GM03348 (cell line): Measurements from ENCODE around the gene RIF1.

Experiments used
- DNase-seq: peaks from one replicate; pipeline ENCODE4 v3.0.0; 2012; ENCODE audit warnings: low spot score

Gene RIF1, protein sequence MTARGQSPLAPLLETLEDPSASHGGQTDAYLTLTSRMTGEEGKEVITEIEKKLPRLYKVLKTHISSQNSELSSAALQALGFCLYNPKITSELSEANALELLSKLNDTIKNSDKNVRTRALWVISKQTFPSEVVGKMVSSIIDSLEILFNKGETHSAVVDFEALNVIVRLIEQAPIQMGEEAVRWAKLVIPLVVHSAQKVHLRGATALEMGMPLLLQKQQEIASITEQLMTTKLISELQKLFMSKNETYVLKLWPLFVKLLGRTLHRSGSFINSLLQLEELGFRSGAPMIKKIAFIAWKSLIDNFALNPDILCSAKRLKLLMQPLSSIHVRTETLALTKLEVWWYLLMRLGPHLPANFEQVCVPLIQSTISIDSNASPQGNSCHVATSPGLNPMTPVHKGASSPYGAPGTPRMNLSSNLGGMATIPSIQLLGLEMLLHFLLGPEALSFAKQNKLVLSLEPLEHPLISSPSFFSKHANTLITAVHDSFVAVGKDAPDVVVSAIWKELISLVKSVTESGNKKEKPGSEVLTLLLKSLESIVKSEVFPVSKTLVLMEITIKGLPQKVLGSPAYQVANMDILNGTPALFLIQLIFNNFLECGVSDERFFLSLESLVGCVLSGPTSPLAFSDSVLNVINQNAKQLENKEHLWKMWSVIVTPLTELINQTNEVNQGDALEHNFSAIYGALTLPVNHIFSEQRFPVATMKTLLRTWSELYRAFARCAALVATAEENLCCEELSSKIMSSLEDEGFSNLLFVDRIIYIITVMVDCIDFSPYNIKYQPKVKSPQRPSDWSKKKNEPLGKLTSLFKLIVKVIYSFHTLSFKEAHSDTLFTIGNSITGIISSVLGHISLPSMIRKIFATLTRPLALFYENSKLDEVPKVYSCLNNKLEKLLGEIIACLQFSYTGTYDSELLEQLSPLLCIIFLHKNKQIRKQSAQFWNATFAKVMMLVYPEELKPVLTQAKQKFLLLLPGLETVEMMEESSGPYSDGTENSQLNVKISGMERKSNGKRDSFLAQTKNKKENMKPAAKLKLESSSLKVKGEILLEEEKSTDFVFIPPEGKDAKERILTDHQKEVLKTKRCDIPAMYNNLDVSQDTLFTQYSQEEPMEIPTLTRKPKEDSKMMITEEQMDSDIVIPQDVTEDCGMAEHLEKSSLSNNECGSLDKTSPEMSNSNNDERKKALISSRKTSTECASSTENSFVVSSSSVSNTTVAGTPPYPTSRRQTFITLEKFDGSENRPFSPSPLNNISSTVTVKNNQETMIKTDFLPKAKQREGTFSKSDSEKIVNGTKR (N-terminal part only)

DNA sequence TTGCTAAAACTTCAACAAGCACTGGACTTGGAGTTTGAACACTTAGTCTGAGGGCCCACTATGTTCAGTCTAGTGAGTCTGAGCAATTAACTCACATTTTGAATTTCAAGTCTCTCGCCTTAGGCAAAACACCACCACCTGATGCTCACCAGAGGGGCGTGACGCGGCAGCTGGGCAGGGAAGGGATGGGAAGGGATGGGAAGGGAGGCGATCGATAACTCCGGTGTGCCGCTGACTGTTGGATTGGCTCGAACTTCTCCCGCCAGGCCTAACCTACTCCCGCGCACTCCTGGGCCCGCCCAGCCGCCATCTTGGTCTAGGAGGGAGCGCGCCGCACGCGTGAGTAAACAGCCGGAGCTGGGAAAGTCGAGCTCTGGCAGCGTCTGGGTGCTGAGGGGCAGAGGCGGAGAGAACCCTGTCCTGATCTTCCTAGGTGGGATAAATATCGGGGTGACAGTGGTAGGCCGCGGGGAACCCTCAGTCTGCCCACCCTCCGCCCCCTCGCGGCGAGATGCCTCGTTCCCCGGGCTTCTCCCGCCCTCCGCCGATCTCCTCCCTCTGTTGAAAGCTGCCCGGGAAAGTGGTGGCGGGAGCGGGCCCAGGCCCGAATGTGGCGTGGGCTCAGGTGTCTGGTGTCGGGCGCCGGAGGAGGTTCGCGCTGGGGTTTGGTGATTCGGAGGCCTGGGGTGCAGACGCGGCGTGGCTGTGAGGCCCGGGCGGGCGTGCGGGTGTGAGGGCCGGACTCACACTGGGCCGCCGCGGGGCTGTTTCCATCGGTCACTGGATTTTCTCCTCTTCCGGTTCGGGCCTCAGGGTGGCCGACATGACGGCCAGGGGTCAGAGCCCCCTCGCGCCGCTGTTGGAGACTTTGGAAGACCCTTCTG, at the start of gene RIF1:
Gene RIF1 (plus strand): TSS at position 302 of the 884 bp plus-strand sequence. CDS start 522 bp downstream, at position 824.
- DNase-seq, result peak; percentile 96

DNA sequence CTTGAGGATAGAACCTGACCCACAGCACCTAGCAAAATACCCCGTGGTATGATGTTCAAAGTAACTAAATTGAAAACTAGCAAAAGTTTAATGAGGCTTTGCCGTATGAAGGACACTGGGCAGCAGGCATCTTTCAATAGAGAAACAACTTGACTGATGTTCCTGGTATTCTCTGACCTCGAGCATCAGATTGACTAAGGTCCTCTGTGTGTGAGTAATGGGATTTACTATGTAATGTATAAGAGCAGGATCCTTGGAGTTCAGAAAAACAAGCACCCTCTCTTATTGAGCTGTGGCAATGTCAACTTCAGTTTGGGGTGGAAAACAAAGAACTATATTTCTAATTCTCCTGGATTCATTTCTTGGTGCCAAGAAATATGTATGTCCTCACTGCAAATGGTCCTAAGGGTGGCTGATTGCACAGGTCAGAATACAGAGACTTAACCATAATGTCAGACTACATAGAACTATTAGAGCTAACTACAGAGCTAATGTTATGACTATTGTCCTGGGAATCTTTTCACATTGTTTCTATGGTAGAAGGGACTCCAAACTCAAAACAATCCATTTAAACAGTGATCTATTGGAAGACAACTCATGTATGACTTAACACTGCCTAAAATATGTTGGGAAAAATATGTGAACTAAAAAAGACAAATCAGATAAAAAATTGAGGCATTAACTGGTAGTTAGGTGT, 47.9 kb upstream of the RIF1 start:
- DNase-seq, result peak; percentile 36

DNA sequence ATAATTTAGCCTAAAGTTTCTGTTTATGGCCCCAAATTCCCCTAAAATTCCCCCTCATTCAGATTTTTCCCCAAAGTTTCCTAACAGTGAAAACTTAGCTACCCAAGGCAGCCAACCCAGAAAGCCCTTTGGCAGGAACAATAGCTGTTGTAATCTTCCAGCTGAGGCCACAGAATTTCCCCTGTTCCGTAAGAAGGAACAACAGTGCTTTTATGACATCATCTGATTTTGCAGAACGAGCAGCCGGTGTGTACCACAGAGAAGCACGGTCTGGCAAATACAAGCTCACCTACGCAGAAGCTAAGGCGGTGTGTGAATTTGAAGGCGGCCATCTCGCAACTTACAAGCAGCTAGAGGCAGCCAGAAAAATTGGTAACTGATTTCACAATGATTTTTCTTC, 46.0 kb upstream of the RIF1 start:
- no peak for DNase-seq

DNA sequence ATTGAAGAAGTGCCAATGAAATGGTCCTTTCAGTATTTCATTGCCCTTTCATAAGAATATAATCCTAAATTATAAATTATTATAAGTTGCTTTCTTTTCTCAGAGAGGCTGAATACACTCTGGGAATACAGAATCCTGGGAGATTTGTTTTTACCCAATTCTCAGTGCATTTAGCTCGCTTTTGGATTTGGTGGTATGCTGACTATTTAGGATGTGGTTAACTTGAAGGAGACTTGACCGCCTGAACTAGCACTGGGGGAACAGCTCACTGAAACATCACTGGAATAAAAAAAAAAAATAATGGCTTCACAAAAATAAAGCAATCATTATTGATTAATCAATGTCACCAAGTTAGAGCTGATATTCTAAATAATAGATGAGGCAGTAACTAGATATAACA, 42.1 kb upstream of the RIF1 start:
- DNase-seq, result no peak

DNA sequence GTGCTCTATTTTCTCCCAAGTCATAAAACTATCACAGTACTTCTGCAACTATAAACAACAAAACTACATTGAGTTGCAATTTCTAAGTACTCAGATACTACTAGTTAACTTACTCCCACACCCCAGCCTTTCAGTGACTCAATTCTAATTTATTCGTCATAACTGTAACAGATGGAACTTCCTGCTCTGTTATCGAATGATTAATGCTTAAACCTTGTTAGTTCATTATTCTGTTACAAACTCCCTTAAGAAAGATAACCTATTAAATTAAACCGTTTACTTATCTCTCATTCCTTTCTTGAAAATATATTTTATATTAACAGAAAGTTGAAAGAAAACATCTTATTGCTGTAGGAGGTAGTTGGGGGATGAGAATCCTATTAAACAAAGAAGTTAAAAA, 35.3 kb upstream of the RIF1 start:
- peak; percentile 75 for DNase-seq

DNA sequence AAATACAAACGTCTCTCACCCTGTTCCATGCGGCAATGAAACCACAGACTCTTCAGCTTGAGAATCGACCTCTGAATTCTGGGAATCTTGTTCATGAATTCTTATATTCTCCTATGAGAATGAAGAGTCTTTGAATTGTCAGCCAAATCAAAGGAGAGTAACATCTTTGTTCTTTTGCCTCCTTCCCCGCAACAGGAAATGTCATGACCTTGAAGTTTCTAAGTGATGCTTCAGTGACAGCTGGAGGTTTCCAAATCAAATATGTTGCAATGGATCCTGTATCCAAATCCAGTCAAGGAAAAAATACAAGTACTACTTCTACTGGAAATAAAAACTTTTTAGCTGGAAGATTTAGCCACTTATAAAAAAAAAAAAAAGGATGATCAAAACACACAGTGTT, 30.5 kb upstream of the RIF1 start:
- DNase-seq, result no peak

DNA sequence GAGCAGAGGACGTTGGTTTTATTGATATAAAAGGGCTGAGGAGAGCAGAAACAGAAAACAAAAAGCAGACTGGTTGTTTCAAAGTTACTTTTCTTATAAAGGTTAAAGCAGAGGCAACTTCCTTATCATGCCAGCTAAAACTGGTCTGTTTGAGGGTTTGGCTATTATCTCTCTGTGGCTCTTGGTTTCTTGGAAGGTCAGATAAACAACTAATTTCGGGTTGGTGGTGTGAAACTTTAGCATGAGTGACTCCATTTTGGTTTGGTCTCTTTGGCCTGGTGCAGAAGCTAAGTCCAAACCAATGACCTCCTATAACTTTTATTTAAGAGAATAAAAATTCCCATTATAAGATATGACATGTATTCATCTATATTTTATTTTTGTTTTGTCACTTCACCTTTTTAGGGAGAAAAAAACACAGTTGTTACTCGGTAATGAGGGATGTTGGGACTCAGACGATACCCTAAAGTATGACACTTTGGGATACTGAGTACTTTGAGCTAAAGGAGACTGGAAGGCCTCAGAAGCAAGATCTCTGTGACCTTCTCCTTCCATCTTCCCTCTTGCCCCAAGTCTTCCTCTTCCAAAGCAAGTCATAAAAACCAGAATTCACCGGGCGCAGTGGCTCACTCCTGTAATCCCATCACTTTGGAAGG, 29.0 kb upstream of the RIF1 start:
- no peak for DNase-seq

DNA sequence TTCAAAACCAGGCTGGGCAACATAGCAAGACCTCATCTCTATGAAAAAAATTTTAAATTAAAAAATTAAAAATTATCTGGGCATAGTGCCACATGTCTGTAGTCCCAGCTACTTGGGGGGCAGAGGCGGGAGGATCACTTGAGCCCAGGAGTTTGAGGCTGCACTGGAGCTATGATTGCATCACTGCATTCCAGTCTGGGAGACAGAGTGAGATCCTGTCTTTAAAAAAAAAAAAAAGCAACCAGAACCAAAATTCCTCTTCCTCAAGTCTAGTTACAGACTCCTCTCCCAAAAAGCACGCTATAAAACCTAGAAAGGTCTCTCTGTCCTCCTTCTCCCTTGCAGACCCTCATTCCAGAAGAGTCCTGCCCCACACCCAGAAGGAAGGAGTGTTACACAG, 28.4 kb upstream of the RIF1 start:
- DNase-seq, result peak; percentile 27

DNA sequence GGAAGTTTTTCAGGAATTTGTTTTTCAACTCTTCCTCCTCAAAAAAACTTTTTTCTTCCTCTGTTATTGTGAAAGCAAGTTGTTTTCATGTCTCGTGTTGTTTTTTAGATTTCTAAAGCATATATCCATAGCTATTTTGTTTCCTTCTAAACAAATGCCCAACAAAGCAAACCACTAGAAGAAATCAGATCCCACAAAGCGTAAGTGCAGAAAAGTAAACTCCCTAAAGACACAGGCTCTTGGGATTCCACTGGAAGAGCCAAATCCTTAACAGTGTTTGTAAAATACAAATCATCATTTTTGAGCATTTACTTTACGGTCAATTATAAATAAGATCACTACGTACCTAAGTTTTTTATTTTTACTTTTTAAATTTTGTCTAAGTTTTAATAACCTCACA, 21.7 kb upstream of the RIF1 start:
- no peak for DNase-seq

DNA sequence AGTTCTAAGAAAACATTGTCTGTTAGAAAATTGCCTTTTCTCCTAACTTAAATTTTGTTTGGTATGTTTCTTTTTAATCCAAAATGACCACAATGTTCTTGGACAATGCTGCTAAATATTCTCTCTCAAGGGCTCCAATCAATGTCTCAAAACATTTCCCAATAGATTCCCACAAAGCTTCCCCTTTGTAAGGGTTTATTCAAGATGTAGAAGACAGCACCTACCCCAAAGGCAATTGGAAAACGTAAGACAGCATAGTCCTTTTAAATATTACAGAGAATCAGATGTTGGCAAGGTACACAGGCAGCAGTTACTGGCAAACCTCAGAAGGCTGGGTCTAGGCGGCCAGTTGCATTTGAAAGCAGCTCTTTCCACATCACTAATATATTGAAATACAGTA, 18.3 kb upstream of the RIF1 start:
- no peak for DNase-seq

DNA sequence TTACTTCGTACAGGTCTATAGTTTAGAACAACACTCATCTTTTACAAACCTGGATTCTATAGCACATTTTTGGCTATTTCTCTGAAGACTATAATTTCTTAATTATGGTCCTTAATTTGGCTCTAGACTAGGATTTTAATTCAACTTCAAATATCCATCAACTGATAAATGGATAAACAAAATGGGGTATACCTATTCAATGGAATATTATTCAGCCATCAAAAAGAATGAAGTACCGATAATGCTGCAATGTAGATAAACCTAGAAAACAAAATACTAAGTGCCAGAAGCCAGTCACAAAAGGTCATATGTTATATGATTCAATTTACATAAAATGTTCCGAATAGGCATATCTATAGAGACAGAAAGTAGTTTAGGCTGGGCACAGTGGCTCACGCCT, 15.2 kb upstream of the RIF1 start:
- DNase-seq, result no peak

DNA sequence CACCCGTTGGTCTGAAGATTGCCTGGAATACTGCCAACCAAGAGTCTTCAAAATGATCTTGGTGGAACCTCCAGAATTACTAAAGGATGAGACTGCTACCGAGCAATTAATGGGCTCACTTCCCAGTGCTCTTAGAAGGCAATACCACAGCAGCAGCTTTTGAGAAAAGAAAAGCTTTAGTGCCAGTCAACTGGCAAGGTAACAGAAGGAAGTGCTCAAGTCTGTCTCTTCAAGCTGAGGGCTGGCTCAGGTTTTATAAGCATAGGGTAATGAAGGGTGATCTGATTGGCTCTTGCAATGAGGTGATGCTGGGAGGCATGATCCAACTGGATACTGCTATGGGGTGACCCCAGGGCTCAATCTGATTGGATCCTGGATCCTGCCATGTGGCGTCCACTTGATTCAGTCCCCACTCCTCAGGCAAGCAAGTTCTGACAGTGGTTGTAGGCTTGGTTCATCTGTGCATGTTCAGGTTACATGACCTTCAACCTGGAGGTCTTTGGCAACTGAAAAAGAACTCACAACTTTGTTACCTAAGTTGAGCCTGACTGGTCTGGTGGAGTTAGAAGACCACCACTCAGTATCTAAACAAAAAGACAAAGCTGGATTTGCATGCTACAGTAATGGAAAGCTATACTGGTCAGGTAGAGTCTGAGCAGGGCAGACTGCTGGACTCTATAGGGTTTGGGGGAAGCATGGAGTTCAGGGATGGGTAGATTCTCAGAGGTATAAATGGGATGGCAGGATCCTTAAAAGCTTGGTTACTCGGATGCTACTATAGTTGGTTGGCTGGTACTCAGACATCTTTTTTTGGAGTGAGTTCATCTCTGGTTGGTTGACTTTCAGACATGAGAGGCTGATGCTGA, 14.0 kb upstream of the RIF1 start:
- DNase-seq, result no peak

DNA sequence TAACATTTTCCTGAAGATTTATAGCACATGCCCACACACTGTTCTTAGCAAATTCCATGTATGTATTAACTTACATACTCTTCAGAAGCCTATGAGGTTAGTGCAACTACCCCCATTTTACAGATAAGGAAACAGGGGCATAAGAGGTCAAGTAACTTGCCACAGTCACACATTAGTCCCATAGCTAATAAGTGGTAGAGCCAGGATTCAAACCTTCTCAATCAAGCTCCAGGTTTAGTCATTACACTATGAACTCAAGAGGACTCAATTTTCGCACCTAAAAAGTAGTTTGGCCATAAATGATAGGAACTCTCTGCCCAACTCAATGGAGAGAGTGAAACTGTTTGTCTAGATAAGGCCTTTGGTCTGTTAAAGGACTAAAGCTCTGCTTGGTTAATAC, 9.7 kb upstream of the RIF1 start:
- DNase-seq, result no peak

DNA sequence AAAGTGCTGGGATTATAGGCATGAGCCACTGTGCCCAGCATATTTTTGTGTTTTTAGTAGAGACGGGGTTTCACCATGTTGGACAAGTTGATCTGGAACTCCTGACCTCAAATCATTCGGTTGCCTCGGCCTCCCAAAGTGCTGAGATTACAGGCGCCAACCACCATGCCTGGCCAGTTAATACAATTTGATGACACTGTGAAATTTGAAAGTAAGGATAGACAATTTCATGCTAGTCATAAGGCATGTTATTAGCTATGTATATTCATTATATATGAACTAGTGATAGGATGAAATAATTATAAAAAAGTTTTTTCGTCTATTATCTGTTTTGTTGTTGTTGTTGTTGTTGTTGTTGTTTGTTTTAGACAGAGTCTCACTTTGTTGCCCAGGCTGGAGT, 8.6 kb upstream of the RIF1 start:
- DNase-seq, result no peak

DNA sequence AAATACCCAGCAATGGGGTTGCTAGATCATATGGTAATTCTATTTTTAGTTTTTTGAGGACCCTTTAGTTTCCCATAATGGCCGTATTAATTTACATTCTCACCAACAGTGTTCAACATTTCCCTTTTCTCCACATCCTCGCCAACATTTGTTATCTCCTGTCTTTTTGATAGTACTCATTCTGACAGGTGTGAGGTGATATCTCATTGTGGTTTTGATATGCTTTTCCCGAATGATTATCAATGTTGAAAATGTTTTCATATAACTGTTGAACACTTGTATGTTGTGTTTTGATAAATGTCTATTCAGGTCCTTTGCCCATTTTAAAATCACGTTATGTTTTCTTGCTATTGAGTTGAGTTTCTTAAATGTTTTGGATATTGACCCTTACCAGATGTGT, 5.8 kb upstream of the RIF1 start:
- no peak for DNase-seq

DNA sequence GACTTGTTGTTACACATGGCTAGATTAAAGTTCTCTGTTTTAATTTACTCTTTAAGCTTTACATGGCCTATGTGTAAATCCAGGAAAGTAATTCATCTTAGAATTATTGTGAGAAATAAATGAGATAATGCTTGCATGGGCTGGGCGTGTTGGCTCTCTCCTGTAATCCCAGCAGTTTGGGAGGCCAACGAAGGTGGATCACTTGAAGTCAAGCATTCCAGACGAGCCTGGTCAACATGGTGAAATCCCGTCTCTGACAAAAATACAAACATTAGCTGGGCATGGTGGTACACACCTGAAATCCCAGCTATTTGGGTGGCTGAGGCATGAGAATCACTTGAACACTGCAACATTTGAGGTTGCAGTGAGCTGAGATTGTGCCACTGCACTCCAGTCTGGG, 4.3 kb upstream of the RIF1 start:
- no peak for DNase-seq

DNA sequence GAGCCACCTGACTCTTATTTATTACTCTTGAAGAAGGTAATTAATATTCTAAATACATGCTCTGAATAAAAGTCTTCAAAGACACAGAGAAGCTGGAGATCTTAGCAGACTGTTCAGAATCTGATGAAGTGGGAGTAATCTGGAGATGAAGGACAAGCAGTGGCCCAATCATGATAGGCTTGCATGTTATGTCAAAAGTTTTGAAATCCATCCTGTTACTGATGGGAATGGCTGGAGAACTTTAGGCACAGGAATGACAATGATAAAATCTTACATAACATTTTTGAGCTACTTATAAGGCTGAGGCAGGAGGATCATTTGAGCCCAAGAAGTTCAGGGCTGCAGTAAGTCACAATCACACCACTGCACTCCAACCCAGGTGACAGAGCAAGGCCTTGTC, 2.4 kb upstream of the RIF1 start:
- DNase-seq, result no peak

DNA sequence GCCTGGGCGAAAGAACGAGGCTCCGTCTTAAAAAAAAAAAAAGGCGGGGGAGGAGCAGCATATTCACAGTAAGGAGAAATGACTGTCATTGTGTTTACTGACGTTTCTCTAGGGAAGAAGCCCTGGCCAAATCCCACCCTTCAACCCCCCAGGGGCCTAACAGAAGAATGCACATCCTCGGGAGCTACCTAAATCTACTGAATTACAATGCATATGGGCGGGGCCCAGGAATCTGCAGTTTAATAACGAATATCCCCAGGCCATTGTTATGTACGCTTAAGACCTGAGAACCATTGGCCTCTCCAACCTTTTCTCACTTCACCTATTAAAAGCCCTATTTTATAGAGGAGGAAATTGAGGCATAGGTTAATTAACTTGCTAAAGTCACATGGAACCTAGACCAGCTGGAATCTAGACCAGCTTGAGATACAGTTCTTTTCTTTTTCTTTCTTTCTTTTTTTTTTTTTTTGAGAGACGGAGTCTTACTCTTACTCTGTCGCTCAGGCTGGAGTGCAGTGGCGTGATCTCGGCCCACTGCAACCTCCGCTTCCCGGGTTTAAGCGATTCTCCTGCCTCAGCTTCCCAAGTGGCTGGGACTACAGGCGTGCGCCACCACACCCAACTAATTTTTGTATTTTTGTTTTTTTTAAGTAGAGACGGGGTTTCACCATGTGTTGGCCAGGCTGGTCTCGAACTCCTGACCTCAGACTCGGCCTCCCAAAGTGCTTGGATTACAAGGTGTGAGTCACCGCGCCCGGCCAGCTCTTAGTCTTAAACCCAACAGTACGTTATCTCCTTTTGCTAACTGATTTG, 708 bp upstream of the RIF1 start:
- DNase-seq, result no peak

DNA sequence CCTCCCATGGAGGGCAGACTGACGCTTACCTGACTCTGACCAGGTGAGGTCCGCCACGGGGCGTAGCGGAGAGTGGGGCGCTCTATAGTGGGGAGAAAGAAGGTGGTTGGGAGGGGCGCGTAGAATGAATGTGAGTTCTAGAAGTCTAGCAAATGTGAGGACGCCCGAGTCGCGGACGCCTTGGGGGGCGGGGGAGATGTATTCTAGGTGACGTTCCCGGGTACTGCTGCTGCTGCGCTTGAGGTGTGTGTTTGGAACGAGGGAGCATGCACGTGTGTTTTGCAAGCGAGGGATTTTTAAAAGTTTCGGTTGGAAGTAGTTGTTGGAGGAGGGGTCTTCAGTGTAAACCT, 758 bp downstream of the RIF1 start:
- peak; percentile 33 for DNase-seq
